Thoracic aorta (tissue), 2 donors: ENCODE data around the gene MDP1. TPM values are rescaled to one million over a fixed set of nuclear protein-coding genes. Genes with fewer than 3 reads are reported as not detected.
A peak's percentile ranks its signal among the peaks of the same experiment; 100 is the strongest.

ENCODE experiments used
- ATAC-seq: fragments of 150-250 bp; one replicate; pipeline ENCODE4 v1.8.0; 2017; ENCODE audit warnings: low read depth; ENCODE audit not compliant: insufficient number of reproducible peaks, low FRiP score
- DNase-seq: peaks from one replicate; pipeline ENCODE4 v3.0.0-alpha.2; 2020; ENCODE audit warnings: low spot score
- H3K27ac ChIP-seq, 2 donors: fragments of 200-600 bp; sonication (generic); 1 replicate in 1 of 2; 2 replicates in 1 of 2; pipeline ENCODE4 v1.5.1; 2016; ENCODE audit warnings: mild to moderate bottlenecking in 2 of 2, moderate library complexity in 2 of 2
- H3K27me3 ChIP-seq: fragments of 200-600 bp; sonication (generic); replicated peaks from 2 replicates; pipeline ENCODE4 v1.6.0; 2016; ENCODE audit warnings: mild to moderate bottlenecking; ENCODE audit not compliant: insufficient read depth
- H3K36me3 ChIP-seq: fragments of 200-600 bp; sonication (generic); one replicate; pipeline ENCODE4 v1.5.1; 2016
- H3K4me1 ChIP-seq, 2 donors: fragments of 200-600 bp; sonication (generic); 1 replicate in 1 of 2; 2 replicates in 1 of 2; pipeline versions ENCODE4 v1.5.1 to v1.6.0; 2016; ENCODE audit warnings: low read depth in 2 of 2, mild to moderate bottlenecking in 1 of 2; ENCODE audit not compliant: control insufficient read depth in 1 of 2
- H3K4me3 ChIP-seq: fragments of 200-600 bp; sonication (generic); 2 replicates; pipeline ENCODE4 v1.5.1; 2016; ENCODE audit warnings: mild to moderate bottlenecking
- H3K9me3 ChIP-seq: fragments of 200-600 bp; sonication (generic); 2 replicates; pipeline ENCODE4 v1.5.1; 2016
- total RNA-seq, 2 donors: library from RNA; depleted of rRNA; stranded (reverse); fragments of >200 nt; gene quantifications; one replicate each; pipeline versions ENCODE4 v1.1.0 to v1.2.3, GENCODE V29; 2016
- TF ChIP-seq, protein P1 (sequence below): fragments of 200-600 bp; sonication (generic); IDR thresholded peaks from one replicate; pipeline ENCODE4 v1.5.1; 2019; ENCODE audit warnings: antibody characterized with exemption

MDP1 gene
- total RNA-seq, 2 donors from 2014 or later, result 15.7 to 24.0 TPM

DNA sequence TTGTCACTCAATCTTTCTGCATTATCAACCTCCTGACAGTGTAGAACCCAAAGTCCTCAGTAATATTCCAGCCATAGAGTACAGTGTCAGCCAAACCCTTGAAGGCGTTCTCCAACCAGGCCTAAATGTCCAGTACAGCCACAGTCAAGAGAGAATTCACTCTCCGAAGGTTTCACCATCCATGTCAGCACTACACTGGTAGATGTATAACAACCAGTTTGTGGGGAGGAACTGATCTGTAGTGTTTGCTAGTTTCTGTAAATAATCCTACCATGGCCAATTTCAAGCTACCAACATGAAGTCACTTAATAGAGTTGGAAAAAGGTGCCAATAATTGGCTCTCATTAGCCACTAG is 456 bp upstream of the MDP1 start:
- Histone ChIP-seq H3K9me3 (no peaks in the 10 kb centered on the region), H3K4me3 (peak overlapping the region; percentile 97), H3K27ac (peak overlapping the region; percentile 90 to 94), H3K36me3 (peaks cover 8% of the 10 kb centered on the region), H3K27me3 (no peaks in the 10 kb centered on the region), H3K4me1 (peaks cover 19 to 36% of the 10 kb centered on the region in 2 donors)
- TF ChIP-seq, protein P1, sequence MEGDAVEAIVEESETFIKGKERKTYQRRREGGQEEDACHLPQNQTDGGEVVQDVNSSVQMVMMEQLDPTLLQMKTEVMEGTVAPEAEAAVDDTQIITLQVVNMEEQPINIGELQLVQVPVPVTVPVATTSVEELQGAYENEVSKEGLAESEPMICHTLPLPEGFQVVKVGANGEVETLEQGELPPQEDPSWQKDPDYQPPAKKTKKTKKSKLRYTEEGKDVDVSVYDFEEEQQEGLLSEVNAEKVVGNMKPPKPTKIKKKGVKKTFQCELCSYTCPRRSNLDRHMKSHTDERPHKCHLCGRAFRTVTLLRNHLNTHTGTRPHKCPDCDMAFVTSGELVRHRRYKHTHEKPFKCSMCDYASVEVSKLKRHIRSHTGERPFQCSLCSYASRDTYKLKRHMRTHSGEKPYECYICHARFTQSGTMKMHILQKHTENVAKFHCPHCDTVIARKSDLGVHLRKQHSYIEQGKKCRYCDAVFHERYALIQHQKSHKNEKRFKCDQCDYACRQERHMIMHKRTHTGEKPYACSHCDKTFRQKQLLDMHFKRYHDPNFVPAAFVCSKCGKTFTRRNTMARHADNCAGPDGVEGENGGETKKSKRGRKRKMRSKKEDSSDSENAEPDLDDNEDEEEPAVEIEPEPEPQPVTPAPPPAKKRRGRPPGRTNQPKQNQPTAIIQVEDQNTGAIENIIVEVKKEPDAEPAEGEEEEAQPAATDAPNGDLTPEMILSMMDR, result no peak
- ATAC-seq (no peak), DNase-seq (no peak)

DNA sequence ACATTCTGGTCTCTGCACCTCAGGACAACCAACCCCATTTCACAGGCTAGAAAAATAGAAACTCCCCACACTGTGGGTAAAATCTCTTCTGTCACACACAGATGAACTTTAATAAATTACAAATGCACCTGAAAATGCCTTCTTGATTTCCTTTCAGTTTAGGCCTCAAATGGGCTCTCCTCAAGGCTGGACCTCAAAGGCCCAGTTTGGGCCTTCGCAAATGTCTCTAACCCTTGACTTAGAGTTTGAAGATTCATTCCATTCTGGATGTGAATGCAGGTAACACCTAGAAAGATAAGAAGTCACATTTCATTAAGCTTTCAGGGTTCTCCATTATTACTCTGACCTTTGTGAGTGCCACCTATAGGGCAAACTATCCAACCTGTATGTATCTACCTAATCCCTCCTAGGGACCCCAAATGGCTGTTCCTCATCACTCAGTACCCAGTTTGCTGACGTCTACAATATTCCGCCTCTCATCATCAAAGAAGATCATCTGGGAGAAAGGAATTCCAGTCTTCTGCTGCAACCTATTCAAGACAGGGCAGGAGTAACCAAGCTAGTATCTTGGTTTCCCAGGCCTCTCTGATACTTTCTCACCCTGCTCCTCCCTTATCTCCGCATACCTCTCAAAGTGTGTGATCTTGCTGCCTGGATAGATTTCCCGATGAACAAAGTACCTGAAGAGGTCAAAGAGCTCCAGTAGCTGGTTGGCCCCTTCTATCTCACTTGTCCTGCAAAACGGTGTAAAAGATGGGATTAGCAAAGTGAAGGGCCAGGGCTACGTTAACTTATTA is 1.8 kb downstream of the MDP1 start:
- Histone ChIP-seq H3K27me3 (no peaks in the 10 kb centered on the region), H3K4me3 (peak overlapping the region; percentile 89), H3K9me3 (no peaks in the 10 kb centered on the region), H3K36me3 (peaks cover 19% of the 10 kb centered on the region), H3K27ac (peak overlapping the region; percentile 95 to 97), H3K4me1 (peaks cover 19 to 36% of the 10 kb centered on the region in 2 donors)
- TF ChIP-seq, protein P1, result no peak
- DNase-seq (no peak), ATAC-seq (no peak)

DNA sequence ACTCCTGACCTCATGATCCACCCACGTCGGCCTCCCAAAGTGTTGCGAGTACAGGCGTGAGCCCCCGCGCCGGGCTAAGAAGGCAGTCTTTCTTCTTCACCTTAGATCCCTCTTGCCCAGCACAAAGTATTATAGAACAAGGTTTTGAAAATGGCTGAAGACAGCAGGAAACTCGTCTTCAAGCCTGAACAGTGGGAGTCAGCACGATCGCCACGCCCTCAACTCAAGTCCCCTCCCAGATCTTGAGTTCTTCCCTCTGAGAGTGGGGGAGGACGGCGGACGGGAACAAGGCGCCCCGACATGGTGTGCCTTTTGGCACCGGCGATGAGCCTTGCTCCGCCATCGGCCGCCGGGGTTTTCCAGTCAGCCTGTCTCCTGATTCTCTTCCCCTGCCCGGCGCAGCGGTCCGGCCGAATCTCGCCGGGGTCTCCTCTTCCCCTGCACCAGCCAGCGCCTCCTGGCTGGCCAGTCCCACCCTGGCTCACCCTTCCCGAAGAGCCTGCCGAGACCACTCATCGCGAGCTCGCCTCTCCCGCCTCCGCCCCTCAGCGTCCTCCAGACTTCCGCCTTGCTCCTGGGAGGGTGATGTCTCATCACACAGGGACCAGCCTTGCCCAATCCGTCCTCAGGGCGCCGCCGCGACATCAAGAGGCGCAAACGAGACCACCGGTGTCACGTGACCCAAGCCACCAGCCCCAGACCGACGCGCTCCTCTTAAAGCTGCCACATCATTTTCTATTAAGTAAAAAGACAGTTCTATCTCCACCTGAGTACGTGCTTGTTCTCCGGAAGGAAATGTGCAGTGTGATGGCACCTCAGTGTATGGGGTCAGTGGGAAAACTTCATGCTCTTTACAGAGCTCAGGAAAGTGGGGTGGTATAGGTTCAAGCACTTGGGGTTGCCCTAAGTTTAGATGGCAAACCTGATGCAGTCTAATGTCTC is 2.7 kb downstream of the MDP1 start, which contains the start of gene CHMP4A:
TSS of gene CHMP4A (minus strand) at position 565 of the 942 bp plus-strand sequence. CDS start at position 516, 49 bp downstream.
- TF ChIP-seq, protein P1, result peak; percentile 12
- peaks cover 19 to 36% of the 10 kb centered on the region in 2 donors for H3K4me1 ChIP-seq
- H3K36me3 ChIP-seq, result peaks cover 22% of the 10 kb centered on the region
- no peaks in the 10 kb centered on the region for H3K9me3 ChIP-seq
- ATAC-seq (peak; percentile 84), DNase-seq (peak; percentile 97)
- H3K27ac ChIP-seq, result peak within 1 kb of the TSS; percentile 95 to 97
- peak within 1 kb of the TSS; percentile 89 for H3K4me3 ChIP-seq
- H3K27me3 ChIP-seq, result no peaks in the 10 kb centered on the region

DNA sequence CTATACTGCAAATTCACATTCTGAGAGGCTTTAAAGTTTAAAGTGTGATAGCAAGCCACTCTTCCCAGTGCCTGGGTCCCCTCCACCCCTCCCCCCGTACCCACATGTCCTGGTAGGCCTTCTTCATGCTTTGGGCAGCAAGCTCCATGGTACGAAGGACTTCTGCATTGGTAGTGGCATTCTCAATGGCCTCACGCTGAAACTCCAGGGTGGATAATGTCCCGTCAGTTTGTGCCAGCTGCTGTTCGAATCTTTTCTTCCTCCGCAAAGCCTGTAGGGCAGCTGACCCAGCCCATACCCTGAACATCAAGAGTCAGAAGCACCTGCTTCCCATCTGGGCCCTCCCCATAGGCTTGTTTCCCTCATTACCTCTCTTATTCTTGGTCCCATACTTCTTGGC is 4.6 kb downstream of the MDP1 start:
- Histone ChIP-seq H3K27me3 (no peaks in the 10 kb centered on the region), H3K4me1 (peaks cover 19 to 35% of the 10 kb centered on the region in 2 donors), H3K36me3 (peaks cover 30% of the 10 kb centered on the region), H3K4me3 (no peak overlapping the region), H3K9me3 (no peaks in the 10 kb centered on the region), H3K27ac (no peak overlapping the region)
- ATAC-seq (no peak), DNase-seq (no peak)
- TF ChIP-seq, protein P1, result no peak

DNA sequence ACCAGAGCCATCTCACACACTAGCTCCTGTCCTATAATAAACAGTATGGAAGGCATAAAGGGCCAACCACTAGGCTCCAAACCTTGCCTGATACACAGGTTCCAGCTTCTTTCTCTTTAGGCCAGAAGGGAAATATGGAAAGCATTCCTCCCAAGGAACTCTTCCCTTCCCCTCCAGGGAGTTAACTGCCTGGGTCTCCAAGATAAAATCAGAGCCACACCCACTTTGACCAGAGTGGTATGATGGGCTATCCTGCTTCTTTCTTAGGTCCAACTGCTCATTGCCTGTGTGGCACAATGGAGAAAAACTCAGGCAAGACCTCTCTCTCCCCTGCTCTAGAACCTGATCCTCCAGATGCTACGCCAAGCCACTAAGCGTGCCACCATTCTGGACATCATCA is 8.2 kb downstream of the MDP1 start:
- DNase-seq (no peak), ATAC-seq (no peak)
- TF ChIP-seq, protein P1, result no peak
- H3K36me3 ChIP-seq, result peaks cover 36% of the 10 kb centered on the region
- no peak overlapping the region for H3K4me3 ChIP-seq
- H3K4me1 ChIP-seq, result peaks cover 5 to 11% of the 10 kb centered on the region in 2 donors
- no peaks in the 10 kb centered on the region for H3K27me3 ChIP-seq
- H3K27ac ChIP-seq, result no peak overlapping the region
- no peaks in the 10 kb centered on the region for H3K9me3 ChIP-seq
